Chondrocyte (in vitro differentiated cells): ENCODE results near the gene RIMBP2. TPM values are rescaled to one million over a fixed set of nuclear protein-coding genes. Genes with fewer than 3 reads are reported as not detected.
A peak's percentile ranks its signal among the peaks of the same experiment; 100 is the strongest.

Source experiments
- DNase-seq: peaks from one replicate; pipeline ENCODE4 v3.0.0; 2021; ENCODE audit warnings: mixed read lengths, low spot score
- H3K27ac Mint-ChIP-seq: one replicate; pipeline ENCODE4 v1.8.0; 2021; ENCODE audit warnings: mild to moderate bottlenecking, moderate library complexity, mixed read lengths; ENCODE audit not compliant: unreplicated experiment
- H3K27me3 Mint-ChIP-seq: 2 replicates; pipeline ENCODE4 v1.8.0; 2021; ENCODE audit warnings: low read depth, mixed read lengths
- H3K36me3 Mint-ChIP-seq: 2 replicates; pipeline ENCODE4 v1.8.0; 2021; ENCODE audit warnings: low read depth, mixed read lengths
- H3K4me1 Mint-ChIP-seq: 2 replicates; pipeline ENCODE4 v1.8.0; 2021; ENCODE audit warnings: low read depth, mild to moderate bottlenecking, mixed read lengths
- H3K4me3 Mint-ChIP-seq: one replicate; pipeline ENCODE4 v1.8.0; 2021; ENCODE audit warnings: mild to moderate bottlenecking, moderate library complexity, mixed read lengths; ENCODE audit not compliant: unreplicated experiment
- H3K9me3 Mint-ChIP-seq: 2 replicates; pipeline ENCODE4 v1.8.0; 2021; ENCODE audit warnings: low read depth, mixed read lengths
- CTCF ChIP-seq: fragments of 200-600 bp; sonication (generic); IDR thresholded peaks from 2 replicates; pipeline ENCODE4 v1.5.0; 2021; ENCODE audit warnings: antibody characterized with exemption, mild to moderate bottlenecking, moderate library complexity
- total RNA-seq: library from RNA; stranded (reverse); gene quantifications from 3 replicates; pipeline ENCODE4 v1.2.1, GENCODE V29; 2021

The RIMBP2 gene
- total RNA-seq, 1 donor from 2014 or later: 0.30 TPM

GRCh38 chr12:130493951-130494350, 222.1 kb downstream of the RIMBP2 start:
- no peak overlapping the region for H3K27ac Mint-ChIP-seq
- H3K9me3 Mint-ChIP-seq: no peaks in the 10 kb centered on the region
- no peak for TF ChIP-seq CTCF
- DNase-seq: no peak
- H3K4me1 Mint-ChIP-seq: no peaks in the 10 kb centered on the region
- H3K4me3 Mint-ChIP-seq: no peak overlapping the region
- H3K27me3 Mint-ChIP-seq: peaks cover 4% of the 10 kb centered on the region
- no peaks in the 10 kb centered on the region for H3K36me3 Mint-ChIP-seq

- TF ChIP-seq CTCF: no peak
- Mint-ChIP-seq H3K27ac (no peak overlapping the region), H3K4me1 (no peaks in the 10 kb centered on the region), H3K36me3 (no peaks in the 10 kb centered on the region), H3K4me3 (no peak overlapping the region), H3K9me3 (no peaks in the 10 kb centered on the region), H3K27me3 (peaks cover 2% of the 10 kb centered on the region)
- no peak for DNase-seq
Measured at GRCh38 chr12:130491421-130492357, 224.4 kb downstream of the RIMBP2 start.

DNA sequence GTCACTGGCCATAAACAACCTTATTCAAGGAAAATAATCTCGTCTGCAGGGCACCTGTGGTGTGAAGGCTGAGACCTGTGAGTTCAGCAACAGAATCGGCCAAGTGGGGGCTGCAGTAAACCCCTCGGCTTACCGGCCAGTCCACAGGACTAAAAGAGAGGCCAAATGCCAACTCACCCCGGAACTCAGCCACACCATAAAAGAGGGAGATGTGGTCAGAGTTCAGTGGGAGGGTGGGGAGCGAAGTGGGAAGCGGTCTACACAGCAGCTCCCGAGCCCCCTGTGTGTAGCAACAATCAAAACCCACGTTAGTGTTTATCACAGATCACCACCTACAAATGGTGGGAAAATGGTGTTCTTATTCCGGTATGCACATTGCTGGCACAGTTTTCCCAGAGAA, 225.4 kb downstream of the RIMBP2 start:
- H3K9me3 Mint-ChIP-seq: no peaks in the 10 kb centered on the region
- H3K4me3 Mint-ChIP-seq: no peak overlapping the region
- TF ChIP-seq CTCF: no peak
- no peaks in the 10 kb centered on the region for H3K36me3 Mint-ChIP-seq
- no peak overlapping the region for H3K27ac Mint-ChIP-seq
- H3K27me3 Mint-ChIP-seq: peaks cover 2% of the 10 kb centered on the region
- H3K4me1 Mint-ChIP-seq: no peaks in the 10 kb centered on the region
- DNase-seq: peak; percentile 57

GRCh38 chr12:130489293-130489692, 226.8 kb downstream of the RIMBP2 start:
- H3K4me3 Mint-ChIP-seq: no peak overlapping the region
- no peak for TF ChIP-seq CTCF
- H3K27ac Mint-ChIP-seq: no peak overlapping the region
- DNase-seq: no peak
- H3K27me3 Mint-ChIP-seq: peaks cover 2% of the 10 kb centered on the region
- H3K4me1 Mint-ChIP-seq: no peaks in the 10 kb centered on the region
- H3K36me3 Mint-ChIP-seq: no peaks in the 10 kb centered on the region
- H3K9me3 Mint-ChIP-seq: no peaks in the 10 kb centered on the region

GRCh38 chr12:130488358-130488710, 227.8 kb downstream of the RIMBP2 start:
- no peaks in the 10 kb centered on the region for H3K9me3 Mint-ChIP-seq
- no peak for DNase-seq
- no peak overlapping the region for H3K27ac Mint-ChIP-seq
- H3K4me3 Mint-ChIP-seq: no peak overlapping the region
- H3K36me3 Mint-ChIP-seq: no peaks in the 10 kb centered on the region
- TF ChIP-seq CTCF: no peak
- H3K4me1 Mint-ChIP-seq: no peaks in the 10 kb centered on the region
- peaks cover 2% of the 10 kb centered on the region for H3K27me3 Mint-ChIP-seq
